ACHN (cell line): ENCODE data around the gene FBLN2.

Experiments used
- DNase-seq: peaks from one replicate; pipeline ENCODE4 v3.0.0-alpha.2; 2015
- in situ Hi-C: cut with HindIII; loops from 2 replicates; pipeline ENCODE4 v1.10.0; 2017; ENCODE audit warnings: low sequenced_read_pairs, low pct_ligation_motif_present, low pct_unique_long_range_greater_than_20kb

The FBLN2 gene

GRCh38 chr3:13571831-13572750, 23.2 kb downstream of the FBLN2 start:
- no peak for DNase-seq
- in situ Hi-C loops, result no loop called here

GRCh38 chr3:13572926-13573623, 24.1 kb downstream of the FBLN2 start:
- in situ Hi-C loops, result no loop called here
- DNase-seq, result no peak

- DNase-seq, result no peak
- in situ Hi-C loops, result no loop called here
Measured at GRCh38 chr3:13574083-13574797, 25.3 kb downstream of the FBLN2 start.

- no peak for DNase-seq
- in situ Hi-C loops, result no loop called here
Measured at GRCh38 chr3:13574798-13575451, 26.0 kb downstream of the FBLN2 start.

- no peak for DNase-seq
- in situ Hi-C loops, result no loop called here
Measured at GRCh38 chr3:13575459-13576061, 26.6 kb downstream of the FBLN2 start.

- DNase-seq, result no peak
- in situ Hi-C loops, result no loop called here
Measured at GRCh38 chr3:13577181-13578121, 28.5 kb downstream of the FBLN2 start.

GRCh38 chr3:13578251-13578650, 29.3 kb downstream of the FBLN2 start:
- in situ Hi-C loops, result no loop called here
- DNase-seq, result no peak

GRCh38 chr3:13579063-13579462, 30.1 kb downstream of the FBLN2 start:
- no peak for DNase-seq
- in situ Hi-C loops, result no loop called here

GRCh38 chr3:13580256-13581023, 31.5 kb downstream of the FBLN2 start:
- DNase-seq, result no peak
- in situ Hi-C loops, result no loop called here

- no peak for DNase-seq
- in situ Hi-C loops, result no loop called here
Measured at GRCh38 chr3:13581485-13582365, 32.8 kb downstream of the FBLN2 start.

- no peak for DNase-seq
- in situ Hi-C loops, result no loop called here
Measured at GRCh38 chr3:13582366-13583250, 33.7 kb downstream of the FBLN2 start.

GRCh38 chr3:13583251-13584180, 34.6 kb downstream of the FBLN2 start:
- DNase-seq, result no peak
- in situ Hi-C loops, result no loop called here

GRCh38 chr3:13584427-13584891, 35.5 kb downstream of the FBLN2 start:
- no peak for DNase-seq
- in situ Hi-C loops, result no loop called here

GRCh38 chr3:13584901-13585300, 36.0 kb downstream of the FBLN2 start:
- in situ Hi-C loops, result no loop called here

More at GRCh38 chr3:13584901-13585300, 36.0 kb downstream of the FBLN2 start:
- no peak for DNase-seq
